ENCODE results near the gene GPR171. TPM values are rescaled to one million over a fixed set of nuclear protein-coding genes. Genes with fewer than 3 reads are reported as not detected.
A peak's percentile ranks its signal among the peaks of the same experiment; 100 is the strongest.

The GPR171 gene
- total RNA-seq, 1 donor: 10.6 TPM

GRCh38 chr3:151224268-151224866 is 21.4 kb upstream of the GPR171 start:
- Histone ChIP-seq H3K4me3 (ENCODE audit: low read length) (no peak overlapping the region), H3K9me3 (ENCODE audit: low read depth, low read length) (no peaks in the 10 kb centered on the region), H3K27me3 (ENCODE audit: insufficient read depth, low read length) (no peaks in the 10 kb centered on the region), H3K4me1 (ENCODE audit: insufficient read depth, low read length) (peaks cover 34% of the 10 kb centered on the region)

GRCh38 chr3:151219056-151219455 is 16.0 kb upstream of the GPR171 start:
- H3K9me3 ChIP-seq (ENCODE audit: low read depth, low read length): no peaks in the 10 kb centered on the region
- no peaks in the 10 kb centered on the region for H3K4me1 ChIP-seq (ENCODE audit: insufficient read depth, low read length)
- H3K4me3 ChIP-seq (ENCODE audit: low read length): no peak overlapping the region
- H3K27me3 ChIP-seq (ENCODE audit: insufficient read depth, low read length): no peaks in the 10 kb centered on the region

- Histone ChIP-seq H3K4me1 (ENCODE audit: insufficient read depth, low read length) (no peaks in the 10 kb centered on the region), H3K4me3 (ENCODE audit: low read length) (no peak overlapping the region), H3K9me3 (ENCODE audit: low read depth, low read length) (no peaks in the 10 kb centered on the region)
Measured at GRCh38 chr3:151218136-151218535, 15.1 kb upstream of the GPR171 start.

GRCh38 chr3:151216641-151217607 is 13.9 kb upstream of the GPR171 start:
- no peak overlapping the region for H3K4me3 ChIP-seq (ENCODE audit: low read length)
- H3K4me1 ChIP-seq (ENCODE audit: insufficient read depth, low read length): no peaks in the 10 kb centered on the region
- H3K9me3 ChIP-seq (ENCODE audit: low read depth, low read length): no peaks in the 10 kb centered on the region
- no peaks in the 10 kb centered on the region for H3K27me3 ChIP-seq (ENCODE audit: insufficient read depth, low read length)

More at GRCh38 chr3:151218136-151218535, 15.1 kb upstream of the GPR171 start:
- no peaks in the 10 kb centered on the region for H3K27me3 ChIP-seq (ENCODE audit: insufficient read depth, low read length)

- H3K4me3 ChIP-seq (ENCODE audit: low read length): no peak overlapping the region
- peaks cover 15% of the 10 kb centered on the region for H3K4me1 ChIP-seq (ENCODE audit: insufficient read depth, low read length)
- no peaks in the 10 kb centered on the region for H3K27me3 ChIP-seq (ENCODE audit: insufficient read depth, low read length)
- no peaks in the 10 kb centered on the region for H3K9me3 ChIP-seq (ENCODE audit: low read depth, low read length)
Measured at GRCh38 chr3:151214459-151214858, 11.4 kb upstream of the GPR171 start.

GRCh38 chr3:151213881-151214280 is 10.9 kb upstream of the GPR171 start:
- H3K27me3 ChIP-seq (ENCODE audit: insufficient read depth, low read length): no peaks in the 10 kb centered on the region
- H3K9me3 ChIP-seq (ENCODE audit: low read depth, low read length): no peaks in the 10 kb centered on the region
- no peak overlapping the region for H3K4me3 ChIP-seq (ENCODE audit: low read length)
- H3K4me1 ChIP-seq (ENCODE audit: insufficient read depth, low read length): peaks cover 15% of the 10 kb centered on the region

- no peaks in the 10 kb centered on the region for H3K9me3 ChIP-seq (ENCODE audit: low read depth, low read length)
- no peak overlapping the region for H3K4me3 ChIP-seq (ENCODE audit: low read length)
- no peaks in the 10 kb centered on the region for H3K27me3 ChIP-seq (ENCODE audit: insufficient read depth, low read length)
- peaks cover 15% of the 10 kb centered on the region for H3K4me1 ChIP-seq (ENCODE audit: insufficient read depth, low read length)
Measured at GRCh38 chr3:151213151-151213550, 10.1 kb upstream of the GPR171 start.

- peaks cover 21% of the 10 kb centered on the region for H3K4me1 ChIP-seq (ENCODE audit: insufficient read depth, low read length)
- H3K4me3 ChIP-seq (ENCODE audit: low read length): no peak overlapping the region
Measured at GRCh38 chr3:151210676-151211381, 7.8 kb upstream of the GPR171 start.

GRCh38 chr3:151209654-151210053 is 6.6 kb upstream of the GPR171 start:
- Histone ChIP-seq H3K4me1 (ENCODE audit: insufficient read depth, low read length) (peaks cover 26% of the 10 kb centered on the region), H3K9me3 (ENCODE audit: low read depth, low read length) (no peaks in the 10 kb centered on the region), H3K27me3 (ENCODE audit: insufficient read depth, low read length) (no peaks in the 10 kb centered on the region), H3K4me3 (ENCODE audit: low read length) (no peak overlapping the region)

More at GRCh38 chr3:151210676-151211381, 7.8 kb upstream of the GPR171 start:
- H3K9me3 ChIP-seq (ENCODE audit: low read depth, low read length): no peaks in the 10 kb centered on the region
- H3K27me3 ChIP-seq (ENCODE audit: insufficient read depth, low read length): no peaks in the 10 kb centered on the region

GRCh38 chr3:151206201-151206600 is 3.2 kb upstream of the GPR171 start:
- Histone ChIP-seq H3K9me3 (ENCODE audit: low read depth, low read length) (no peaks in the 10 kb centered on the region), H3K4me3 (ENCODE audit: low read length) (no peak overlapping the region), H3K4me1 (ENCODE audit: insufficient read depth, low read length) (peaks cover 23% of the 10 kb centered on the region), H3K27me3 (ENCODE audit: insufficient read depth, low read length) (no peaks in the 10 kb centered on the region)

- Histone ChIP-seq H3K4me1 (ENCODE audit: insufficient read depth, low read length) (peaks cover 16% of the 10 kb centered on the region), H3K4me3 (ENCODE audit: low read length) (no peak overlapping the region), H3K27me3 (ENCODE audit: insufficient read depth, low read length) (no peaks in the 10 kb centered on the region), H3K9me3 (ENCODE audit: low read depth, low read length) (no peaks in the 10 kb centered on the region)
Measured at GRCh38 chr3:151205482-151205881, 2.5 kb upstream of the GPR171 start.

- H3K4me3 ChIP-seq (ENCODE audit: low read length): no peak overlapping the region
- no peaks in the 10 kb centered on the region for H3K27me3 ChIP-seq (ENCODE audit: insufficient read depth, low read length)
- H3K4me1 ChIP-seq (ENCODE audit: insufficient read depth, low read length): peaks cover 14% of the 10 kb centered on the region
- H3K9me3 ChIP-seq (ENCODE audit: low read depth, low read length): no peaks in the 10 kb centered on the region
Measured at GRCh38 chr3:151204530-151205402, 1.8 kb upstream of the GPR171 start.

- Histone ChIP-seq H3K4me3 (ENCODE audit: low read length) (peak overlapping the region; percentile 12), H3K9me3 (ENCODE audit: low read depth, low read length) (no peaks in the 10 kb centered on the region), H3K27me3 (ENCODE audit: insufficient read depth, low read length) (no peaks in the 10 kb centered on the region), H3K4me1 (ENCODE audit: insufficient read depth, low read length) (peaks cover 12% of the 10 kb centered on the region)
Measured at GRCh38 chr3:151201051-151201730, 1.8 kb downstream of the GPR171 start.

GRCh38 chr3:151200586-151200985 is 2.4 kb downstream of the GPR171 start:
- peaks cover 10% of the 10 kb centered on the region for H3K4me1 ChIP-seq (ENCODE audit: insufficient read depth, low read length)
- H3K27me3 ChIP-seq (ENCODE audit: insufficient read depth, low read length): no peaks in the 10 kb centered on the region
- H3K9me3 ChIP-seq (ENCODE audit: low read depth, low read length): no peaks in the 10 kb centered on the region
- no peak overlapping the region for H3K4me3 ChIP-seq (ENCODE audit: low read length)
